ENCODE data around the gene ZNF608.

ZNF608 gene, protein sequence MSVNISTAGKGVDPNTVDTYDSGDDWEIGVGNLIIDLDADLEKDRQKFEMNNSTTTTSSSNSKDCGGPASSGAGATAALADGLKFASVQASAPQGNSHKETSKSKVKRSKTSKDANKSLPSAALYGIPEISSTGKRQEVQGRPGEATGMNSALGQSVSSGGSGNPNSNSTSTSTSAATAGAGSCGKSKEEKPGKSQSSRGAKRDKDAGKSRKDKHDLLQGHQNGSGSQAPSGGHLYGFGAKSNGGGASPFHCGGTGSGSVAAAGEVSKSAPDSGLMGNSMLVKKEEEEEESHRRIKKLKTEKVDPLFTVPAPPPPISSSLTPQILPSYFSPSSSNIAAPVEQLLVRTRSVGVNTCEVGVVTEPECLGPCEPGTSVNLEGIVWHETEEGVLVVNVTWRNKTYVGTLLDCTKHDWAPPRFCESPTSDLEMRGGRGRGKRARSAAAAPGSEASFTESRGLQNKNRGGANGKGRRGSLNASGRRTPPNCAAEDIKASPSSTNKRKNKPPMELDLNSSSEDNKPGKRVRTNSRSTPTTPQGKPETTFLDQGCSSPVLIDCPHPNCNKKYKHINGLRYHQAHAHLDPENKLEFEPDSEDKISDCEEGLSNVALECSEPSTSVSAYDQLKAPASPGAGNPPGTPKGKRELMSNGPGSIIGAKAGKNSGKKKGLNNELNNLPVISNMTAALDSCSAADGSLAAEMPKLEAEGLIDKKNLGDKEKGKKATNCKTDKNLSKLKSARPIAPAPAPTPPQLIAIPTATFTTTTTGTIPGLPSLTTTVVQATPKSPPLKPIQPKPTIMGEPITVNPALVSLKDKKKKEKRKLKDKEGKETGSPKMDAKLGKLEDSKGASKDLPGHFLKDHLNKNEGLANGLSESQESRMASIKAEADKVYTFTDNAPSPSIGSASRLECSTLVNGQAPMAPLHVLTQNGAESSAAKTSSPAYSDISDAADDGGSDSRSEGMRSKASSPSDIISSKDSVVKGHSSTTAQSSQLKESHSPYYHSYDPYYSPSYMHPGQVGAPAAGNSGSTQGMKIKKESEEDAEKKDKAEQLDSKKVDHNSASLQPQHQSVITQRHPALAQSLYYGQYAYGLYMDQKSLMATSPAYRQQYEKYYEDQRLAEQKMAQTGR (N-terminal part only)

GRCh38 chr5:124745928-124746915, at the start of gene ZNF608:
ZNF608 (minus strand) TSS chr5:124746639; CDS start chr5:124744989, 1,650 bp downstream.
- no peak for DNase-seq (ENCODE audit: low read depth)

DNA sequence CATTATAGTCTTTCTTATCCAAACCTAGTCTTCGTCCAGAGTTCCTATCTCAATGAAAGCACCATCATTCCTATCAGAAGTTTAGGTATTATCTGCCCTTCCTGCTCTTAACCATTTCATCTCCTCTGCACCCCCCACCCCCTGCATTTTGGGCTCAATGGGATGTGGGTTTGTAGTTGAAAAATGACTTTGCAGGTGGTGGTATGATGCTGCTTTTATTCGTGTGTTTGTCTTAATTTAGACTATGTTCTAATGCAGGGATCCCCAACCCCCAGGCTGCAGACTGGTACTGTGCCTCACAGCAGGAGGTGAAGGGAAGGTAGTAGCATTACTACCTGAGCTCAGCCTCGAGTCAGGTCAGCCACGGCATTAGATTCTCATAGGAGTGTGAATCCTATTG, 49.4 kb upstream of the ZNF608 start:
- DNase-seq (ENCODE audit: low read depth): no peak

GRCh38 chr5:124790895-124791732, 44.7 kb upstream of the ZNF608 start:
- peak; percentile 9 for DNase-seq (ENCODE audit: low read depth)

DNA sequence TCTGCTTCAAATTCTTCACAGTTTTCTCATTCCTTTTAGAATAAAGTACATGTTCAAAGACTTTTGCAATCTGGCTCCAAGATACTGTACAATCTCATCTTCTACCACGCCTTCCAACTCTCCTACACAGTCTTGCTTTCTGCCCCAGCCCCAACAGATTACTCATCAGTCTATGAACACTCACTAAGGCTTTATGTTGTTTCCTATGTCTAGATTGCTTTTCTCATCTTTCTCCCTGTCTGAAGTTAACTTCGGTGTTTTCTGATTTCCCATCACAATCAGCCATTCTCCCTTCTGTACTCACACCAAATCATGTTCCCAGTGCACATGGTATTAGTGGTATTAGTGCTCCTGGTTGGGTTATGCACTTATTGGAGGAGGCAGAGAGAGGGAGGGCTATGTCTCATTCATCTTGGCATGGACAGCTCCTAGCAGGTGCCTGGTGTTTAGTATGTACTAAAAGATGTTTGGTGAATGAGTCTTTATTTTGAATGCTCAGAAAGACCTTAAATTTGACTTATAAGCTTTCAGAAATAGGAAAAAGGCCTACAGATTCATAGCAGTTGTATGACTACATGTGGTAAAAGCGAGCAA, 44.0 kb upstream of the ZNF608 start:
- DNase-seq (ENCODE audit: low read depth): peak; percentile 23

DNA sequence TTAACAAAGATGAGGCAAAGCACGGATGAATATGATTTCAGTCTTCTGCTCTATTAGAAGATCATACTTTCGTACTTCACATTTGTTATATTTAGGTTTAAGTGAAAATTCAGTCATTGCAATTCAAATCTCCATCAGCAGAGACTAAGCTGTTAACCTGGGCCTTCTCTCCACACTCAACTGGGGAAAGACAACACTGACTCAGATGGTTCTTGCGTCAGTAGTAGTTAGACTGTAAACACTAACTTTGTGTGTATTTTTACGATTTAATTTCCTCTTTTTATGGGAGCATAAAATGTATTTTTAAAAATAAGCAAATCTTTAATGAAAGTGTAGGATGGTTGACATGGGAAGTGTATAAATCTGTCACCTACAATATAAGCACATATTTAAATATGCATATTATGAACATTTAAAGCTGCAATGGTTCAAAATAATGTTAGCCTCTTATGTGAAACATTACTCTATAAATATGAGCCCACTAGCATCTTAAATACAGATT, 42.7 kb upstream of the ZNF608 start:
- no peak for DNase-seq (ENCODE audit: low read depth)

DNA sequence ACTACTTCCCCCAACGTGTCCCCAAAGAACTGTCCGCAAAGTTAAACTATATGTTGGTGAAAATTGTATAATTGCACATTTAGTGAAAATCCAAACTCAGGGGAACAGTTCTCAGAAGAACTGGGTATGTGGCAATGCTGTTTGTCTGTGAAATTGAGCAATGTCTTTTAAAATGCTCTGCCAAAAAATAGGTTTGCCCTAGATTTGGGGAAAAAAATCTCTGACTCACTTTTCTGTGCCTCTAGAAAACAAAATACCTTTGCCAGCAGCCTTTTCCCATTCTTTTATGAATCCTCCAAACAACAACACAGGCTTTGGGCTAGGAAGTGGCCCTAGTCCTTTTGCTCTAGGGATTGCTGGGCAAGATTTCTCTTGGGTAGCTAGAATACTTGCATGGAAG, 37.4 kb upstream of the ZNF608 start:
- DNase-seq (ENCODE audit: low read depth): no peak

DNA sequence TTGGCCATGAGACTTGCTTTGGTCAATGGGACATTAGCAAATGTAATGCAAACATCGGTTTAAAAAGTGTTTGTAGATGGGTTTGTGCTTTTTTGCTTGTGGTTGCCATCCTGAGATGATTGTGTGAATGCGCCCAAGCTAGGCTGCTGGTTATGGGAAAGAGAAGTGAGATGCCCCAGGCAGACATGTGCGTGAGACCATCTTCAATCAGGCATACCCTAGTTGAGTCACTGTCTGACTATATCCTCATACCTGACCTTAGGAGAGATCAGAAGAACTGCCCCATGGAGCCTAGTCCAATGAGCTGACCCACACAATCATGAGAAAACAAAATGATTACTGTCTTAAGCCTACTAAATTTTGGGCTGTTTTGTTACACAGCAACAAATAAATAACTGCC, 36.8 kb upstream of the ZNF608 start:
- no peak for DNase-seq (ENCODE audit: low read depth)

DNA sequence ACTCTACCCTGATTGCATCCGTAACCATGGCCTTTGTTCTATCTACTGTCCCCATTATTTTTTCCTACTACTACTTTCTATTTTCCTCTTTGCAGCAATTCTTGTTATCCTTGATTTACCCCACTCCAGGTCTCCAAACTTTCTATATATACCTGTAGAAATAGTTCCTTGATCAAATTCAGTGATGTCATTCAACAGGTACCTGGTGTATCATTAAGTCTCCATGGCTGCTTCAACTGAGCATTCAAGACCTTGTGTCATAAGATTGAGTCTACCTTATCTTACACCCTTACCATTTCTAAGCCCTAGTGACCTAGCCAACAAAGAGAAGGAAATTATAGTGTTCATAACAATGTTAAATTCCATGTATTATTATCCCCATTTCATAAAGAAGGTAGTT, 35.8 kb upstream of the ZNF608 start:
- no peak for DNase-seq (ENCODE audit: low read depth)

DNA sequence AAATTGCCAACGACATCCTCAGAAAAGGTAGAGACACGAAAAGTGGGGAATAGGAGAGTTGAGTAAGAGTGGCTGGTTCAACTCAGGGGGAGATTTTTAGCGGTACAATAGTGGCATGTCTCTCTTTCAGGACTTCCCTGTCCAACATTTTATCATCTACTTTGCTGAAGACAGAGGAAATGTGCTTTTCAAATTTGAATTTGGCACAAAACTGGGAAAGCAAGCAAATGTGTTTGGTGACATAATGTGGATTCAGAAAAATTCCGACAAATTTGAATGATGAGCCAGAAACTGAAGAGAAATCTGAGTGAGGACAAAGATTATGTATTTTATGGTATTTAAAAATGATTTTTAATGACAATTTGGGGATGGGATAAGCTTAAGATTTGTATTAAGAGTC, 33.6 kb upstream of the ZNF608 start:
- no peak for DNase-seq (ENCODE audit: low read depth)

GRCh38 chr5:124773315-124774311, 27.2 kb upstream of the ZNF608 start:
- no peak for DNase-seq (ENCODE audit: low read depth)

GRCh38 chr5:124772457-124773200, 26.2 kb upstream of the ZNF608 start:
- DNase-seq (ENCODE audit: low read depth): no peak

- DNase-seq (ENCODE audit: low read depth): no peak
Observed at GRCh38 chr5:124771761-124772160, 25.3 kb upstream of the ZNF608 start.

DNA sequence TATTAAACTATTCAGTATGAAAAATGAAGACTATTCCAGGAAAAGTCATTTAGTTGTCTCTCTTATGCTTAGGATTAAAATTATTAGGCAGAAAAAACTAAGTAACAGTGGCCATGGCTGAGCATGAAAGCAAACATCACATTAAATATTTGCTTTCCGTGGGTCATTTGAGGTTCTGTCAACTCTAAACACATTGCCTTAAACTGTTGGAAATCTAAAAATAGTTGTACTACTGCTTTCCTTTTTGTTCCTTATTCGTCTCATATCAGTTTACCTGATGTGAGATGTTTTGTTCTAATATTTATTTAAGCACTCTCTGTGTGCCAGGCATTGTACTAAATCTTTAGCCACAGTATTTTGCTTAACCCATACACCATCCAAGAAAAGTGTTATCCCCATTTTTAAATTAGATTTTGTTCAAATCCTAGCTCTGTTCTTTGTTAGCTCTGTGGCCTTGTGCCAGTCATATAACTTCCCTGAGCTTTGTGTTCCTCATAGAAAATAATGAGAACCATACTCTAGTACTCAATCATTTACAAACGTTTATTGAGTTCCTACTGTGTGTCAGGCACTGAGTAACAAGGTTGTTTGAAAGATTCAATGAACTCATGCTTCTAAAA, 18.7 kb upstream of the ZNF608 start:
- DNase-seq (ENCODE audit: low read depth): no peak

GRCh38 chr5:124764585-124764984, 18.1 kb upstream of the ZNF608 start:
- DNase-seq (ENCODE audit: low read depth): no peak

DNA sequence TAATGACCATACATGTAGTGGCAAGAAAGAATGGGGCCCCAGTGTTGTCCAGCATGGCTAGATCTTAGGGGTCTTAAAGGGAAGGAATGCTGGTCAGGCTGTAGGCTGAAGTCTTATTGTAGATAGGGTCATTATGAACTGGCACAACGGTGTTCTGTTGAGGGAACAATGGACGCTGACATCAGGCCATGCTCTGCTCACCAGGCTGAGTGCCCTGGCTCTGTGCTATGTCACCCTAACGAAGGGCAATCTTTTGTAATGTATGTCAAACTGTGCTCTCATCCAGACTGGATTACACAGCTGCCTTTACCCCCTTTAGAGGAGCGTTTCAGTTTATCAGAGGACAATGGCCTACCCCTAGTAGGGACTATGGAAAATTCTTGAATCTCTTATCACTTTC, 14.6 kb upstream of the ZNF608 start:
- DNase-seq (ENCODE audit: low read depth): no peak

GRCh38 chr5:124760608-124761007, 14.2 kb upstream of the ZNF608 start:
- DNase-seq (ENCODE audit: low read depth): no peak

DNA sequence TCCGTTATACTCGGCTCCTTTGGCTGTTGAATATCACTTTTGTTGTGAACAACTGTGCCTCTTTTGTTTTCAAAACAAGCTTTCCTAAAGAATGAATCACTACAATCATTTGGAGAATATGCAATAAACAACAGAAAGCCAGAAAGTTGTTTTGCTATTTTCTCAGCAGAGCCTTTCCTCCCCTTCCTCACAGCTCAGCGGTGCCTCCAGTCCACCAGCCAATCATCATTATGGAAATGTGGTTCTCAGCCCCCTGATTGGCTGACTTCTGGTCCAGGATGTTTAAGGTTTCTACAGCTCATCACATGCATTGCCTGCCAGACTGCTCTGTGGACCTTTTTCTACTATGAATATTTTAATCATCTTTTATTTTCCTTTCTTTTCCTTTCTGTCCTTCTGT, 9.1 kb upstream of the ZNF608 start:
- no peak for DNase-seq (ENCODE audit: low read depth)
